ENCODE measurements around the gene MRPS10.

Gene MRPS10

DNA sequence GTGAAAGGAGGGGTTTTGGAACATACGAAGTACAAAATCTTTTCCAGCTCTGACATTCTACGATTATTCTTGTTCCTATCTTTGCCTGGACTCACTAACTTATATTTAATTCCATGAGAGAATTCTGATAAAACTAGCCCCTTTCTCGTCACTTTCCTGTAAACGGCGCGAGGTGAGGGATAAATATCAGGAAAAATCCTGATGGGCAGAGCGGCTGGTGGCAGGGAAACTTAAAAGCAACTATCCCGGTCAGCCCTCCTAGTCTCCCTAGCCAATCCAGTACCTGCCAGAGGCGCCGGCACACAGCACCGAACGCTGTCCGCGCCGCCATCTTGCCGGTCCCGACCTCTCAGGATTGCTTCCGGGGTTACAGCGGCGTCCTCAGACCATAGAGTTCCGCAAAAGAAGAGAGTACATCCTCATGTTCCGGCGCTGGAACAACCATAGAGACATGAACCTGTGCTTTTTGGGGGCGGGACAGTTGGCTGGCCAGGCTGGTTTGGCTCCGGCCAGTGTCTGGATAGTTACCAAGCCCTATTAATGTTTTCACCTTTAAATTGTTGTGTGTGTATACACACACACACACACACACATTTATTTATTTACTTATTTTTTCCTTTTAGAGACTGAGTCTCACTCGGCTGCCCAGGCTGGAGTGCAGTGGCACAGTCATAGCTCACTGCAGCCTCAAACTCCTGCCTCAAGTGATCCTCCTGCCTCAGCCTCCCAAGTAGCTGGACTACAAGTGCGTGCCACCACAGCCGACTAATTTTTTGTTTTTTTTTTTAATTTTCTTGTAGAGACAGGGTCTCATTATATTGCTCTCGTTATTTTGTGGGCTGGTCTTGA, at the start of gene MRPS10:
TSS of gene MRPS10 (minus strand) at position 343 of the 849 bp plus-strand sequence. CDS start at position 331, 12 bp downstream.
- DNase-seq = peak; percentile 91

- DNase-seq = no peak
These were observed 48.9 kb upstream of the MRPS10 start for GRCh38 chr6:42266538-42266937.

DNA sequence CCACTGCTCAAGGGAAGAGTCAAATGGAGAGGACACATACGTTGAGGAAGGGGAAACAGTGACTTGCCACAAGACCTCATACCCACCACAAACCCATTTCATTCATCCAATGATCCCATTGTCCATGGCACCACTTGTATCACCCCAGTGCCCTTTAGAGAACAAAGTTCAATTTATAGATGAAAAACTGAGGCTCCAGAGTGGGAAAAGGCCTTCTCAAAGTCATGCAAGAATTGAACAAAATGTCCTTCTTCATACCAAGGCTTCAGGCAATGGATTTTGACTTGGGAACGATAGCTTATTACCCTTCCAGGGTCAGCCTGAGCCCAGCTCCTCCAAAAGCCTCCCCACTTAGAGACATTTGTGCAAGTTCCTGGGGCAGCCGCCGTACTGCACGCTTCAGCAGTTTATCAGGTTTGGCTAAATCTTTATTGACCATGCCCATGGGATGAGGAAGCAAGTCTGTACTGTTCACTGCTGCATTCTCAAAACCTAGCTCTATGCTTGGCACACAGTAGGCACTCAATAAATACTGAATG, 47.3 kb upstream of the MRPS10 start:
- DNase-seq = no peak

- DNase-seq = no peak
These were observed 46.6 kb upstream of the MRPS10 start for GRCh38 chr6:42264162-42264851.

DNA sequence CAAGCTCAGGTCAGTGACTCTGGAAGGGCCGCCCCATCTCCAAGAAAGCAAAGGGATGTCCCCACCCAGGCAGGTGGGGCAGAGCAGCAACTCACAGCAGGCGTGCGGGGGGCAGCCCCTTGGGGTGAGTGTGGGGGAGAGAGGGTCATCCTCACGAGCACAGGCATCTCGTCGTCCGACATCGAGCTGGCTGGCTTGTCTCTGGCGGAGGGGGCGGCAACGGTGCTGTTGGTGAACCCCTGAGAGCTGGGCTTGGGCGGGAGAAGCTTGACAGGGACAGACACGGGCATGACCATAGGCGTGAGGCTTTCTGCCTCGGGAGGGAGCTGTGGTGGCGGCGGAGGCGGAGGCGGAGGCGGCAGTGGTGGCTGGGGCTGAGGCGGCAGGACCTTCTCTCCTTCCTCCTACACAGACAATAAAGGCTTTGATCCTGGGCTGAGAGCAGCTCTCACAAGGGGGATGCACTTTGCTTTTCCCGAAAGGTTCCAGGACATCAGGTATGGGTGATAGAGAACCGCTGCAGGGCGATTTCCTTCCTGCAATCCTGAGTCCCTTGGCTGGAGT, 45.6 kb upstream of the MRPS10 start:
- DNase-seq = no peak

- no peak for DNase-seq
These were observed 43.3 kb upstream of the MRPS10 start for GRCh38 chr6:42260972-42261371.

GRCh38 chr6:42260396-42260888, 42.8 kb upstream of the MRPS10 start:
- peak; percentile 71 for DNase-seq

- DNase-seq = no peak
These were observed 42.3 kb upstream of the MRPS10 start for GRCh38 chr6:42259841-42260395.

GRCh38 chr6:42259286-42259685, 41.6 kb upstream of the MRPS10 start:
- DNase-seq = no peak

GRCh38 chr6:42257614-42258013, 40.0 kb upstream of the MRPS10 start:
- DNase-seq = no peak

- DNase-seq = no peak
These were observed 39.4 kb upstream of the MRPS10 start for GRCh38 chr6:42257063-42257462.

GRCh38 chr6:42255050-42255449, 37.4 kb upstream of the MRPS10 start:
- no peak for DNase-seq

DNA sequence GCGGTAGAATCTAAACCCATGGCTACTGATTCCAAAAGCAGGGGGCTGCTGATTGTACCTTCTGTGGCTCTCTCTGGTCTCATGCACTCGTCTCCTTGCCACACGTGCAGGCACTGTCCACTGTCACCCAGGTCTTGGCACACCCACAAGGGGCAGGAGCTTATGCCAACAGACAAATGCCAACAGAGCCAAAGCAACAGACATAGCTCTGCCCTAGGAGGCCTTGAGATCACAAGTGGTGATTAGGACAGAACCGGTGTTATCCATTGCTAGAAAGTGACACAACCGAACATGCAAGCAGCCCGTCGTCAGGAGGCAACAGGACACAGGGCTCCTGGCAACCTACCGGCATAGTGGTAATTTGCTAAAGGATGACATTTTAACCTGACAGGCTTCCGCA, 36.8 kb upstream of the MRPS10 start:
- no peak for DNase-seq

DNA sequence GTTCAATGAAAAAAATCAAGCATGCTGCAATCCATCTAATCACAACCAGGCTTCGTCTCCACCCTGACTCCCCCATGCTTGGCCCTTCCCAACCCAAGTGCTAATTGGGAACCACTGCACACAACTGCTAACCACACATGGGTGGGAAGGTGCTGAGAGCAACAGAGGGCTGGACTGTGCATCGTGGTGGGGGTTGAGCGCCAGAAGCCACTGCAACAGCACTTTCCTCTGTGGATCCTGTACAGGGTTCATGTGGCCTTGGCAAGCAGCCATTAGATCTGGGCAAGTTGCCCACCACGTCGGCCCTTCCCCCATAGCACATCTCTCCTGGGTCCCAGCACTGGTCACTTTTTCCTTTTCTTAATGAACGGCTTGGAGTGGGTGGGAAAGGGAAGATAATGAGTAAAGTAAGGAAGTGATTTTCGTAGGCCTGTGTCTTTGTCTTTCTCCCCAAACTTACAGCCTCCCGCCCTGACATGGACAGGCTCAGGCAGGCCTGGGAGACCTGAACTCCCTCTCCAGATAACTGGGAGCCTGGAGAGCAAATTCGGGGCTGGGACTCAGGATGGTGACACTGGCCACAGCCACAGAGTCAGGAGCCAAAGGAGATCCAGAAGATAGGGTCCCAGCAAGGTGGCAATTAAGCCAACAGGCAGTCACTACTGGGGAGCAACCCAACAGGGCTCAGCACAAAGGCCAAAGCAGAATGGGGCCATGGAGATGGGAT, 34.4 kb upstream of the MRPS10 start:
- DNase-seq = peak; percentile 68

GRCh38 chr6:42251500-42251899, 33.8 kb upstream of the MRPS10 start:
- no peak for DNase-seq

DNA sequence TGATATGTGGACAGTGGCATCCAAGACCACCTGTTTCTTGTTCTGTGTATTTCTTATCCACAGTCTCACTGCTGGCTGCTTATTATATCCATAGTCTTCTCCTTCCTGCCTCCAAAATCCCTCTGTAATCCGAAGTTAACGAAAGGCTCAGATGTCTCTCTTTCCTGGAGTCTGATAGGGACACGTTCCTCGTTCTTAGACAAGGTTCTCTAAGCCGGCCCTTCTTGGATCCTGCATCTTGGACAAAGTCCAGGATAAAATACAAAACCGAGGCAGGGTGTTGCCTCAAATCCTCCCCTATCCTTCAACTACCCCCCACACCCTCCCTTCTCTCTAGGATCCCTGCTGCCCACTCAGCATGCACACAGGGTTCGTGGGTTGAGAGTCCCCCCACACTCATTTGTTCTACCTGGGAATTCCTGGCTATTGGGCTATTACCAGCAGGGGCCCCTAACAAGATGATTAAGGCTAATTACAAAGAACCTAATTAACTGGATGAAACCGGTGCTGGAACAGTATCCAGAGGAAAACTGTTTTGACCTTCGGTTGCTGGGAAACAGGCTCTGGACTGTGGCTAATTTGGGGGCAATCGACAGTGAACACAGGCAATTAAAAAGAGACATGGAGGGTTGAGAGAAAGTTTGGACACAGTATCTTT, 32.7 kb upstream of the MRPS10 start:
- no peak for DNase-seq

GRCh38 chr6:42249279-42249678, 31.6 kb upstream of the MRPS10 start:
- DNase-seq = no peak

GRCh38 chr6:42243046-42243445, 25.4 kb upstream of the MRPS10 start:
- DNase-seq = no peak

DNA sequence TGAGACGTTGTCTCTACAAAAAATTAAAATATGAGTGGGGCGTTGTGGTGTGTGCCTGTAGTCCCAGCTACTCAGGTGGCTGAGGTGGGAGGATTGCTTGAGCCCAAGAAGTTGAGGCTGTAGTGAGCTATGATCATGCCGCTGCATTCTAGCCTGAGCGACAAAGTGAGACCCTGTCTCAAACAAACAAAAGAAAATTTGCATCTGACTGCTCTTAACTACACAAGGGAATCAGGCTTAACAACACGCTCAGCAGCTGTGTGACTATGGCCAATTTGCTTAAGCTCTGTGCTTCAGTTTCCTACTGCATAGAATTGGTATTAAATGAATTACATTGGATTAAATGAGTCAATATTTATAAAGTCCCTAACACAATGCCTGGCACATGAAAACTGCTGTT, 24.3 kb upstream of the MRPS10 start:
- no peak for DNase-seq

DNA sequence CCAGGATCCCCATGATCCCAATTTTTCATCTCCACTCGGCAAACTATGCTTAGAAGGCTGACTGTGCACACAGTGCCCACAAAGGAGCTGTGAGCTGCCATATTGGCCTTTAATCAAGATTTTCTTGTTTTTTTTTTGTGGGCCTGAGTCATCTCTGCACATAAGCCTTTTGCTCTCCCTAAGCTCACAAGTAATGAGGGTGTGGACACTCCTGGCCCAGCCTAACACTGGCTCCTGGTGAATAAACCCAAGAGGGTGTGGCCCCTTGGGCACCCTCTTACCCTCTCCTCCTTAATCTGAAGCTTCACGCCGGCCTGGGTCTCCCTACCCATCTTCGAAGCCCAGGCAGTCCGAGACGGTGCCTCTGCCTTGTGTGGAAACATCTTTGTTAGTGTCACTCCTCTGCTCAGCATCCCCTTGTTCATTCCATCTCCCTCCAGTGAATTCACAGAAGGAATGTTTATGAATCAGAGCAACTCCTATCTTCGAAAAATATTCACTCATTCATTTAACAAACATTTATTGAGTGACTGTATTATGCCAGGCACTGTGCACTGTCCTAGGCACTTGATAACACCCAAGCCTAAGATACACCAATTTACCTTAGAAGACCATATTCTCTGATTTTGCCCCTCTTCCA, 22.2 kb upstream of the MRPS10 start:
- no peak for DNase-seq

GRCh38 chr6:42239333-42239732, 21.7 kb upstream of the MRPS10 start:
- DNase-seq = no peak
